GM12874 (cell line): ENCODE results near the gene YEATS2.

Source experiments
- TF ChIP-seq, protein P1 (sequence below): IDR thresholded peaks from 2 replicates; pipeline ENCODE4 v1.5.1; 2011; ENCODE audit warnings: low read depth, mild to moderate bottlenecking, control low read depth, low read length, moderate library complexity; ENCODE audit not compliant: insufficient read depth

YEATS2 gene

DNA sequence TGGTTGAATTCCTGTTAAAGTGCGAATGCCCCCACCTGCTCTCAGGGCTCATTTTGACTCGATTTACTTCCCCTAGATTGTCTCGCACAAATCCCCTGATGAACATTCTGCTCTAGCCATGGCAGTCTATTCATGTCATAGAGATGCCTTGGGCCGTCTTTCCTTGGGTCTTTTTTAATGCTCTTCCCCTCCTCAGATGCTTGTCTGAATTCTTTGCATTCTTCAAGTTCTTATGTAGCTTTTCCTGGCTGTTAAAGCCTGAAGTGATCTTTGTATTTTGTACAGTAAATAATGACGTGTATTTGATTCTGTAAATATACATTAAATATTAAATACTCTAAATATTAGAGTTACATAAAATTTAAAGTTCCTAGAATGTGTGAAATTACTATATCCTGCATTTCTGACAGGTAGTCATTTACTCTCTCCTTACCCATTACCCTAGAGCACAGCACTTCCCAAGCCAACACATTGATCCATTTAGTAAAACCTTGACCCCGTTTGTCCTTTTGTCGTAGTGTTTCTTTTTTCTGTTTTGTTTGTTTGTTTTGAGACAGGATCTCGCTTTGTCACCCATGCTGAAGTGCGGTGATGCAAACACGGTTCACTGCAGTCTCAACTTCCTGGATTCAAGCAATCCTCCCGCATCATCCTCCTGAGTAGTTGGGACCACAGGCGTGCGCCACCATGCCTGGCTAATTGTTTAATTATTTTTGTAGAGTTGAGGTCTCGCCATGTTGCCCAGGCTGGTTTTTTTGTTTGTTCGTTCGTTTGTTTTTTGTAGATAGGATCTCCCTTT lies 47.9 kb downstream of the YEATS2 start:
- TF ChIP-seq, protein P1, sequence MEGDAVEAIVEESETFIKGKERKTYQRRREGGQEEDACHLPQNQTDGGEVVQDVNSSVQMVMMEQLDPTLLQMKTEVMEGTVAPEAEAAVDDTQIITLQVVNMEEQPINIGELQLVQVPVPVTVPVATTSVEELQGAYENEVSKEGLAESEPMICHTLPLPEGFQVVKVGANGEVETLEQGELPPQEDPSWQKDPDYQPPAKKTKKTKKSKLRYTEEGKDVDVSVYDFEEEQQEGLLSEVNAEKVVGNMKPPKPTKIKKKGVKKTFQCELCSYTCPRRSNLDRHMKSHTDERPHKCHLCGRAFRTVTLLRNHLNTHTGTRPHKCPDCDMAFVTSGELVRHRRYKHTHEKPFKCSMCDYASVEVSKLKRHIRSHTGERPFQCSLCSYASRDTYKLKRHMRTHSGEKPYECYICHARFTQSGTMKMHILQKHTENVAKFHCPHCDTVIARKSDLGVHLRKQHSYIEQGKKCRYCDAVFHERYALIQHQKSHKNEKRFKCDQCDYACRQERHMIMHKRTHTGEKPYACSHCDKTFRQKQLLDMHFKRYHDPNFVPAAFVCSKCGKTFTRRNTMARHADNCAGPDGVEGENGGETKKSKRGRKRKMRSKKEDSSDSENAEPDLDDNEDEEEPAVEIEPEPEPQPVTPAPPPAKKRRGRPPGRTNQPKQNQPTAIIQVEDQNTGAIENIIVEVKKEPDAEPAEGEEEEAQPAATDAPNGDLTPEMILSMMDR: no peak

DNA sequence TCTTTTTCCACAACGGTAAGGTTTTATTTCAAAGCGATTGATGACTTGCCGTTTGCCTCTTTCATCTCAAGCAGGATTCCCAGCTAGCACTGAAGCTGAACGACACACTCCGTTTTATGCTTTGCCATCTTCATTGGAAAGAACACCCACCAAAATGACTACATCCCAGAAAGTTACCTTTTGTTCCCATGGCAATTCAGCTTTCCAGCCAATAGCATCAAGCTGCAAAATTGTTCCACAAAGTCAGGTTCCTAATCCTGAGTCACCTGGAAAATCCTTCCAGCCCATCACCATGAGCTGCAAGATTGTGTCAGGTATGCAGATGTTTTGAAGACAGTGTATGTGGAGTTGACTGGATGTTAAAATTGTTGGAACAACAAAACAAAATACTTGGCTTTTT lies 56.5 kb downstream of the YEATS2 start:
- TF ChIP-seq, protein P1: no peak

DNA sequence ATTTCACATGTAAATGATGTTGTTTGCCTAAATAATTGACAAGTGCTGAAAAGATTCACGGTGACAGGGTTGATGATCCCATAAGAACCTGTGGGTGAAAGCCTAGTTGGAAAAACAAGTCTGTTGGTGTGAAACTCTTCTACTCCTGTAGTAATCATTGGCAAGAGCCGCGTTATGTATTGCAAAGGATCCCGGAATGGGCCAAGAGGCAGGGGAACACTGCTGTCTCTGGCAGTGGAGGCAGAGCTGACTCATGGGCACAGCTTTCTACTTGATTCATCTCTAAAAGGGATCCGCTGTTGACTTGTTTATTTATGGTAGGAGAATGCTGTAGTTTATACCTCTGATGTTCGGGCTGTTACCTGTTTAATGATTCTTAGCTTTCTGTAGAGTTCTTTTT lies 64.7 kb downstream of the YEATS2 start:
- TF ChIP-seq, protein P1: no peak

DNA sequence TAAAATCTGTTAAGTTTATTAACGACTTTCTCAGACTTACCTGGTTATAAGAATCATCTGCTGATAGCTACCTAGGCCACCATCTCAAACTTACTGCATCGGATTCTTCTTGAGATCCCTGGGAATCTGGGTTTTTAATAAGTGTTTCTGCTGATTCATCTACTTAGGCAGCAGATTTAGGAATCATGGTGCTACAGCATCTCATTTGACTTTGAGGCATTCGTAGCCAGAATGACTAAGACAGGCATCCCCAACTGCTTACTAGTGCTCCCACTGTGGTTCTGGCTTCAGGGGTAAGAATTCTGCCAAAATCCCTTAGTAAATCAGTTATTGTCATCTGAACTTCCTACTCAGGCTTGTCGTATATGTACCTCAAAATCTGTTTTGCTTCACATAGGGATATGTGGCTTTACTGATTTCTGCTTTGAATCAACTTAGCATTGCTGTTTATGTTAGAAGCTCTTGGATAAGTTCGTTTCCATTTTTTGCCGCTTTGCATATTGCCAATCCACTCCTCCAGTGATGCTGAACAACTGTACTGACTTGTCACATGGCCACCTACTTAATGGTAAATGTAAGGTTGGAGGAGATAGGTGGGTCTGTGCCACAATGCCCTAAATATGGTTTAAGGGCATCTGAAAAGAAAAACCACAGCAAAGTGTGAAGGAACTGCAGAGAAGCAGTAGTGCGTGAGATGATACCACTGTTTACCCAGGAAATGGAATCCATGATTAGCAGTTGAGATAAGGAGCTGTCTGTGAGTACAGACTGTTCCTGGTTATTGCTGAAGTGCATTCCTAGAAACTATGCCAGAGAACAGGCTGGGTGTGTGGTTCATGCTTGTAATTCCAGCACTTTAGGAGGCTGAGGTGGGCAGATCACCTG lies 67.5 kb downstream of the YEATS2 start:
- TF ChIP-seq, protein P1: no peak

DNA sequence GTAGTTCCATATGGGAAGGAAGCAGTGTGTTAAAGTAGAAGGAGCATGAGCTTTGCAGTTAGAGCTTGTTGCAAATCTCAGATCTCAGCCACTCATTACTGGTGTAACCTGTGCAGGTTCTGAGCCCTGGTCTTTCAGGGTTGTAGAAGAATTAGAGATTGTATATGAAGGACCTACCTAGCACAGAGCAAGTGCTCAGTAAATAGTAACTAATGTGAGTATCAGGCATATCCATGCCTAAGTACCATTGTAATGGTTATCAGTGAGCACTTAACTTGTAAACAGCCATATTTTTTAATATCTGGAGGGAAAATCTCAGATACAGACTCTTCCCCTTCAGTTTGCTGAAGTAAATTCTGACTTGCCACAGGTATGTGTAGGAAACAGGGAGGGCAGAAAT lies 68.5 kb downstream of the YEATS2 start:
- TF ChIP-seq, protein P1: no peak

DNA sequence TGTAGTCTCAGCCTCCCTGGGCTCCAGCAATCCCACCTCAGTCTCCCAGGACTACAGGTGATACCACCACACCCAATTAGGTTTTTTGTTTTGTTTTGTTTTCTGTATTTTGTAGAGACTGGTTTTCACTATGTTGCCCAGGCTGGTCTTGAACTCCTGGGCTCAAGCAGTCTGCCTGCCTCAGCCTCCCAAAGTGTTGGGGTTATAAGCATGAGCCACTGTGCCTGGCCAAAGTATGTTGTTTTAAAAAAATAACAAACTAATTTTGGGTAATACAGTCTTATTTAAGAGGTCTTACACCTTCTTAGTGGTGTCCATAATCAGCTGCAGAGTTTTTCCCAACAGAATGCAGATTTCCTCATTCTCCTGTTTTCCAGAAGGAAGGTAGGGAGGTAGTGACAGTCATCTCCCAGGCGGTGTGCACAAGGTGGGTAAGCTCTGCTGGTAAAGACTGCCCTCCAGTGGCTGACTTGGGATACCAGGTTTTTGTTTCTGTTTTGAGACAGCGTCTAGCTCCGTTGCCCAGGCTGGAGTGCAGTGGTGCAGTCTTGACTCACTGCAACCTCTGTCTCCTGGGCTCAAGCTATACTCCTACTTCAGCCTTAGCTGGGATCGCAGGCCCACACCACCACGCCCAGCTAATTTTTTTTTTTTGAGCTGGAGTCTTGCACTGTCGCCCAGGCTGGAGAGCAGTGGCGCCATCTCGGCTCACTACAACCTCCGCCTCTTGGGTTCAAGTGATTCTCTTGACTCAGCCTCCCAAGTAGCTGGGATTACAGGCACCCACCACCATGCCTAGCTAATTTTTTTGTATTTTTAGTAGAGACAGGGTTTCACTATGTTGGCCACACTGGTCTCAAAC lies 69.4 kb downstream of the YEATS2 start:
- TF ChIP-seq, protein P1: peak; percentile 83

DNA sequence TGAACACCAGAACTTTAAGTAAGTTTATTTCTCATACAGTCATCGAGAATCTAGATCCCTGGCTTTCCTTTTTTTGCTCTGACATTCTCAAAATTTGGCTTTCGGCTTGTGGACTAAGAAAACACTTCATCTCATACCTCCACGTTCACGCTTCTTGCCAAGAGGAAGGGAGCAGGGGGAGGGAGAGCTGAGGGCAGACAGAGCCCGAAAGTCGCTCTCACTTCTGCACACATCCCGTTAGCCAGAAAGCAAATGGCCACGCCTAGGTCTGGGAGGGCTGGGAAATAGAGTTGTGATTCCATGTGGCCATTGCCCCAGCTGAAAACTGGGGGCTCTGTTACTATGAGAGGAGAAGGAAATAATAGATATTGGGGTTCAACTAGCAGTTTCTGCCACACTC lies 70.5 kb downstream of the YEATS2 start:
- TF ChIP-seq, protein P1: no peak
